KBM-7 (cell line): ENCODE measurements around the gene PTEN.
"Not testable (repeated sequence)": the region's sequence is repeated elsewhere in the genome, so short reads cannot be mapped to it uniquely, and the experiment has no call there.

Experiments
- DNase-seq: peaks from one replicate; pipeline ENCODE4 v3.0.0-alpha.2; 2015
- in situ Hi-C: fragments of 300-500 bp; cut with MboI; formaldehyde crosslinking; loops from 2 replicates; pipeline ENCODE4 v1.14.3; 2020; ENCODE audit warnings: low sequenced_read_pairs, low pct_unique_long_range_greater_than_20kb, mixed read lengths

PTEN gene

GRCh38 chr10:87844837-87845623 lies 18.4 kb upstream of the PTEN start:
- no peak for DNase-seq
- in situ Hi-C loops, result no loop called here

GRCh38 chr10:87845624-87845998 lies 17.8 kb upstream of the PTEN start:
- DNase-seq, result no peak
- in situ Hi-C loops, result no loop called here

GRCh38 chr10:87846023-87846422 lies 17.4 kb upstream of the PTEN start:
- DNase-seq, result no peak
- in situ Hi-C loops, result no loop called here

- in situ Hi-C loops, result not testable (repeated sequence)
Observed at GRCh38 chr10:87846711-87847110, 16.7 kb upstream of the PTEN start.

GRCh38 chr10:87847550-87847949 lies 15.9 kb upstream of the PTEN start:
- no peak for DNase-seq
- in situ Hi-C loops, result no loop called here

More at GRCh38 chr10:87846711-87847110, 16.7 kb upstream of the PTEN start:
- DNase-seq, result not testable (repeated sequence)

- in situ Hi-C loops, result no loop called here
- DNase-seq, result no peak
Observed at GRCh38 chr10:87849001-87849400, 14.4 kb upstream of the PTEN start.

- peak; percentile 77 for DNase-seq
Observed at GRCh38 chr10:87850742-87851205, 12.7 kb upstream of the PTEN start.

GRCh38 chr10:87852089-87852488 lies 11.3 kb upstream of the PTEN start:
- DNase-seq, result no peak
- in situ Hi-C loops, result loop anchor here (25.0 kb wide), 2 partner anchors 560 to 685 kb away; no protein-coding TSS in a partner anchor

More at GRCh38 chr10:87850742-87851205, 12.7 kb upstream of the PTEN start:
- in situ Hi-C loops, result loop anchor here (25.0 kb wide), 2 partner anchors 562 to 687 kb away; no protein-coding TSS in a partner anchor

- in situ Hi-C loops, result loop anchor here (25.0 kb wide), 2 partner anchors 557 to 682 kb away; no protein-coding TSS in a partner anchor
- not testable (repeated sequence) for DNase-seq
Observed at GRCh38 chr10:87855247-87855646, 8.2 kb upstream of the PTEN start.

GRCh38 chr10:87855665-87856064 lies 7.8 kb upstream of the PTEN start:
- in situ Hi-C loops, result loop anchor here (25.0 kb wide), 2 partner anchors 557 to 682 kb away; no protein-coding TSS in a partner anchor

GRCh38 chr10:87860156-87860795 lies 3.1 kb upstream of the PTEN start:
- in situ Hi-C loops, result loop anchor here (25.0 kb wide), 2 partner anchors 552 to 677 kb away; no protein-coding TSS in a partner anchor

More at GRCh38 chr10:87855665-87856064, 7.8 kb upstream of the PTEN start:
- DNase-seq, result peak; percentile 53

GRCh38 chr10:87860816-87861403 lies 2.5 kb upstream of the PTEN start:
- in situ Hi-C loops, result loop anchor here (25.0 kb wide), 2 partner anchors 551 to 676 kb away; no protein-coding TSS in a partner anchor
- DNase-seq, result no peak

More at GRCh38 chr10:87860156-87860795, 3.1 kb upstream of the PTEN start:
- DNase-seq, result peak; percentile 85

- no peak for DNase-seq
- in situ Hi-C loops, result loop anchor here (25.0 kb wide), 2 partner anchors 551 to 676 kb away; no protein-coding TSS in a partner anchor
Observed at GRCh38 chr10:87861566-87861952, 1.9 kb upstream of the PTEN start.

- peak; percentile 99 for DNase-seq
- in situ Hi-C loops, result loop anchor here (25.0 kb wide), 2 partner anchors 550 to 675 kb away; no protein-coding TSS in a partner anchor
Observed at GRCh38 chr10:87861953-87862678, 1.3 kb upstream of the PTEN start.

GRCh38 chr10:87862679-87863052 lies 759 bp upstream of the PTEN start:
- DNase-seq, result no peak
- in situ Hi-C loops, result loop anchor here (25.0 kb wide), 2 partner anchors 550 to 675 kb away; no protein-coding TSS in a partner anchor

GRCh38 chr10:87863951-87864495 lies 598 bp downstream of the PTEN start:
- DNase-seq, result not testable (repeated sequence)
- in situ Hi-C loops, result loop anchor here (25.0 kb wide), 2 partner anchors 548 to 673 kb away; no protein-coding TSS in a partner anchor

GRCh38 chr10:87864496-87865059 lies 1.2 kb downstream of the PTEN start:
- DNase-seq, result peak; percentile 58
- in situ Hi-C loops, result loop anchor here (25.0 kb wide), 2 partner anchors 548 to 673 kb away; no protein-coding TSS in a partner anchor
